ENCODE data around the gene TFAP2D.

Gene TFAP2D

DNA sequence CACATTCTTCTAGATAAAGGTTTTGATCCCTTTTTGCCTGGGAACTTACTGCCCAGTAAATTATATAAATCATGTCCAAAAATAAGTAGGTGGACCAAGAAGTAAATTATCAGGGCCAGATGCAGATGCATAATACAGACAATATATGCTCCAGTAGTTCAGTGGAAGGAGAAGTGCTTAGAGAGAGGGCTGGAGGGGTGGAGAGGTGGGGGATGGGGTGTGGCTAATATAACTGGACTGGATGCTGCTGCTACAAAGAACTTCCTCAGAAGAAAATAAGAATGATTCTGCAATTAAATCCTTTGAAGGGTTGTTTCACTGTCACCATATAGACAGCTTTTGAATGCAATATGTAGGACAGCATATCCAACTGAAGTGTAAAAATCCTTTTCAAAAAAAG lies 14.8 kb upstream of the TFAP2D start:
- H3K4me3 ChIP-seq (ENCODE audit: control insufficient read depth, low read depth, low read length): no peak overlapping the region
- no peak for DNase-seq (ENCODE audit: low read depth)
- TF ChIP-seq, protein P1, sequence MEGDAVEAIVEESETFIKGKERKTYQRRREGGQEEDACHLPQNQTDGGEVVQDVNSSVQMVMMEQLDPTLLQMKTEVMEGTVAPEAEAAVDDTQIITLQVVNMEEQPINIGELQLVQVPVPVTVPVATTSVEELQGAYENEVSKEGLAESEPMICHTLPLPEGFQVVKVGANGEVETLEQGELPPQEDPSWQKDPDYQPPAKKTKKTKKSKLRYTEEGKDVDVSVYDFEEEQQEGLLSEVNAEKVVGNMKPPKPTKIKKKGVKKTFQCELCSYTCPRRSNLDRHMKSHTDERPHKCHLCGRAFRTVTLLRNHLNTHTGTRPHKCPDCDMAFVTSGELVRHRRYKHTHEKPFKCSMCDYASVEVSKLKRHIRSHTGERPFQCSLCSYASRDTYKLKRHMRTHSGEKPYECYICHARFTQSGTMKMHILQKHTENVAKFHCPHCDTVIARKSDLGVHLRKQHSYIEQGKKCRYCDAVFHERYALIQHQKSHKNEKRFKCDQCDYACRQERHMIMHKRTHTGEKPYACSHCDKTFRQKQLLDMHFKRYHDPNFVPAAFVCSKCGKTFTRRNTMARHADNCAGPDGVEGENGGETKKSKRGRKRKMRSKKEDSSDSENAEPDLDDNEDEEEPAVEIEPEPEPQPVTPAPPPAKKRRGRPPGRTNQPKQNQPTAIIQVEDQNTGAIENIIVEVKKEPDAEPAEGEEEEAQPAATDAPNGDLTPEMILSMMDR (IDR thresholded peaks at IDR 0.05; ENCODE audit: control insufficient read depth, insufficient read depth, low read depth, low read length, missing control alignments): no peak

DNA sequence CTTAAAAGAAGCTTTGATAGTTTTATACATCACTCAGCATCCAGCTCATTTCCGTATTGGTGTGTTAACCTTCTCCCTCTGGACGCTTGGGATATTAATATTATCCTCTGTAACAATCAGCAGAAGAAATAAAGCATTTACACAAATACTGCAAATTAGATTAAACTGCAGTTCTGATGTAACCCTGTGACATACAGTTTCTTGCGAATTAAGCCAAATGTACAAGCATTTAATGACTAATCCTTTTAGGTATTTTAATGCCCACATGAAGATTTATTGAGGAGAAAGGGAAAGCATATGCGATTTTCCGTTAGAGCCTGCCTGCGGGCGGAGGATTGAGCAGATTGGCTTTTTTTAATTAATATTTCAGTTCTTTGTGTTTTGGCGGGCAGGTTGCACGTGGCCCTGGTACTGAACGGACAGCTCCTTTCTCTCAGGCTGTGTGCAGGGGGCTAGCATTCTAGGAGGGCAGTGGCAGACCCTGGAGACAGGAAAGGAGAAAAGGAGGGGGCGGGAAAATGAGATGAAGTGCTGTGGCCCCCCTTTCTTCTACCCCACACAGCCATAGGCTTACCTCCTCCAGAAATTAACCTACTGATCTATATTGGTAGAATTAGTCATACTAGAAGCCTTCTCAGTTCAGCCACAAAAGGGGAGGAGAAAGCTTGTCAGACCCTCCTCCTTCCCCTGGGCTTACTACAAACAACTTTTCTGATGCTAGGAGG lies 14.1 kb upstream of the TFAP2D start:
- TF ChIP-seq, protein P1 (IDR thresholded peaks at IDR 0.05; ENCODE audit: control insufficient read depth, insufficient read depth, low read depth, low read length, missing control alignments): no peak
- DNase-seq (ENCODE audit: low read depth): no peak
- H3K4me3 ChIP-seq (ENCODE audit: control insufficient read depth, low read depth, low read length): no peak overlapping the region

DNA sequence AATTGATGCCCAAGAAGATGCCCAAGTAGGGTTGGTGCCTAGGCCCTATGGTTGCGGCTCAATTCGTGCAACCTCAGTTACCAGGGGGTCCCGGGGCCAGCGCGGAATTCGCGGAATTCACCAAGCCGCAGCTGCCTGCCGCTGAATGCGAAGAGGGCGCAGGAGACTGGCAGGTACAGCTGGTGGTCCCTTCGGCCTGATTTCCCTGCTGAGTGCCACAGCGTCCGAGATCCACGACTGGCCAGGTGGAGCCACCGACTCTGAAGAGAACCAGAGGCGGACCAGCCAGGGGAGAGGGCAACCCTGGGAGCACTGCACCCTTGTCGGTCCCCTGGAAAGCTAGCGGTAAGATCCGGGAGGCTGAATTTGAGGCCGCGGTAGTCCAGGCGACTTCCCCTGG lies 6.8 kb upstream of the TFAP2D start:
- TF ChIP-seq, protein P1 (IDR thresholded peaks at IDR 0.05; ENCODE audit: control insufficient read depth, insufficient read depth, low read depth, low read length, missing control alignments): no peak
- DNase-seq (ENCODE audit: low read depth): no peak
- H3K4me3 ChIP-seq (ENCODE audit: control insufficient read depth, low read depth, low read length): no peak overlapping the region

DNA sequence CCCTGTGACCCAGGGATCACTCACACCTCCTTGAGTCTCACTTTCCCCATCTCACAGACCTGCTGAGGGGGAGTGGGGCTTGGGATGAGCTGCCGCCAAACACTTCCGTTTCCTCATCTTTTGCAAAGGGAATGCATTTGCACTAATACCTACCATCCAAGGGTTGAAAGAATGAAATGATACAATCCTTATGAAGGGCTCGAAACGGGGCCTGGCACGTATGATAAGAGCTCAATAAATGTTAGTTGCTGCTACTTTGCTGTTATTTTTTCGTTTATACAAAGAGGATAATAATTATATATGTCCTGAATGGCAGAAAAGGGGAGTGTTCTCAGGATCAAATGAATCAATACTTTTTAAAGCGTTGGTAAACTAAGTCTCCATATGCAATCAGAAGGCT lies 6.1 kb upstream of the TFAP2D start:
- no peak overlapping the region for H3K4me3 ChIP-seq (ENCODE audit: control insufficient read depth, low read depth, low read length)
- TF ChIP-seq, protein P1 (IDR thresholded peaks at IDR 0.05; ENCODE audit: control insufficient read depth, insufficient read depth, low read depth, low read length, missing control alignments): no peak
- no peak for DNase-seq (ENCODE audit: low read depth)

DNA sequence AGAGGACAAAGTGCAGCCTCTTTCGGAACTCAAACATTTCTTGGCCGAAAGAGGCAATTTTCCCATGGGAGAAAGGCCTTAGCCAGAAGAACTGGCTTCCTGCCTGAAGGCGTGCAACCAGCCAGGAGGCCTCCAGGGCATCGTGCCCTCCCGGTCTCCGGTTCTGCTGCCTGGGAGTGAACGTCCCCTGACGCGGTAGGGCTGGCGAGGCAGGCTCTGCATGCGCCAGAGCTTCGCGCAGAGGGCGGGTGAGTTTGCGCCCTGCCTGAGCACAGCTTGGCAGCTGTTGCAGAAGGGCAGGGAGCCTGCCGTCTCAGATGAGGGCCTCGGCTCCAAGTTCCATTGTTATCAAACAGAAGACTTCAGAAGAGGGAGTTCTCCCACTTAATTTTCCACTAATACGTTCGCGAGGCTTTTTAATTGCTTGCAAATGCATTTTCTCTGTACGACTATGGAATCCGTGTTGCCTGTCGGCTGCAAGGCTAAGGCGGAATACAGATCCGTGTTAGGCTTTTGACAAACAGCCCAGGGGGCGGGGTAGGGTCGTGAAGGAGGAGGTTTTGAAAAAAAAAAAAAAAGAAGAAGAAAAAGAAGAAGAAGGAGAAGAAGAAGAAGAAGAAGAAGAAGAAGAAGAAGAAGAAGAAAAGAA lies 5.5 kb upstream of the TFAP2D start:
- no peak for DNase-seq (ENCODE audit: low read depth)
- TF ChIP-seq, protein P1 (IDR thresholded peaks at IDR 0.05; ENCODE audit: control insufficient read depth, insufficient read depth, low read depth, low read length, missing control alignments): no peak
- no peak overlapping the region for H3K4me3 ChIP-seq (ENCODE audit: control insufficient read depth, low read depth, low read length)

DNA sequence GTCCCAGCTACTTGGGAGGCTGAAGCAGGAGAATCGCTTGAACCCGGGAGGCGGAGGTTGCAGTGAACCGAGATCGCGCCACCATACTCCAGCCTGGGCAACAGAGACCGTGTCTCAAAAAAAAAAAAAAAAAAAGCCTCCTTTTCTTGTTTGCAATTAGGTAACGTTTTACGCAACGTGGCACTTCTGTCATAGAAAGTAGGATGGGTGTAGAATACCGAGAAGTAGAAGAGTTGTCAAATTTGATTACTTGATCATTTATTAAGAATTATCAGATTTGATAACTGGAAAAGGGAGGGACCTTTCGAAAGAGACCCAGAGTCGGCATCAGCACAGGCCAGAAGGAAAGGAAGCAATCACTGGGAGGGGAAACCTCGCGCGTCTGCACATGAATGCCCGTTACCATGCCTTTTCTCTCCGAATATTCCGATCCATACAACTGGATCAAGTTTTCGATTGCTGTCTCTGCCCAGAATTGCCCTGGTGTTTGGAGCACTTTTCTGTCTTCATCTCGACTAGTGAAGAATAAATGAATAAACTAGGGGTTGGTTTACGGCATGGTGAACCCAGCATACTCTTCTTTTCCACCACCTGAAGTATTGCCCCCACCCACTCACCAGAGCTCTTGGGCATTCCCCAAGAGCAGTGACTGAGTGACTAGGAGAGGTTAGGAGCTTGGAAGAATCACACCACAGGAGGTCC lies 4.5 kb upstream of the TFAP2D start:
- DNase-seq (ENCODE audit: low read depth): no peak
- no peak overlapping the region for H3K4me3 ChIP-seq (ENCODE audit: control insufficient read depth, low read depth, low read length)
- TF ChIP-seq, protein P1 (IDR thresholded peaks at IDR 0.05; ENCODE audit: control insufficient read depth, insufficient read depth, low read depth, low read length, missing control alignments): no peak
